HEK293 (cell line): ENCODE measurements around the gene ATF1.

Source experiments
- CTCF ChIA-PET: fragments of 350-600 bp; formaldehyde crosslinking; extraction: SDS; loops from one replicate; lab custom pipeline; 2021; ENCODE audit warnings: antibody characterized with exemption; lab: Yijun Ruan, JAX
- POLR2A ChIA-PET: fragments of 300-600 bp; formaldehyde crosslinking; extraction: SDS; loops from one replicate; lab custom pipeline; 2020; ENCODE audit warnings: antibody characterized with exemption, inconsistent platforms; lab: Yijun Ruan, JAX
- H3K27ac ChIP-seq: fragments of 200-500 bp; sonication (Bioruptor generic); 2 replicates; pipeline ENCODE4 v1.5.1; 2014; ENCODE audit warnings: low read depth, low read length, control low read depth, inconsistent platforms; ENCODE audit errors: extremely low read depth
- H3K36me3 ChIP-seq, 2 experiments: fragments of 200-500 bp in 1 of 2; sonication (Bioruptor generic) in 1 of 2; 1 replicate in 1 of 2; 2 replicates in 1 of 2; pipeline ENCODE4 v1.5.1; 2014 to 2017; ENCODE audit warnings: inconsistent platforms in 2 of 2, low read length in 2 of 2; ENCODE audit not compliant: control insufficient read depth in 2 of 2, insufficient read depth in 1 of 2
- H3K4me1 ChIP-seq: fragments of 200-500 bp; sonication (Bioruptor generic); 2 replicates; pipeline ENCODE4 v1.5.1; 2014; ENCODE audit warnings: mild to moderate bottlenecking, low read length, inconsistent platforms; ENCODE audit not compliant: control insufficient read depth, insufficient read depth
- H3K4me3 ChIP-seq: 2 replicates; pipeline ENCODE4 v1.5.1; 2011; ENCODE audit warnings: low read depth, mild to moderate bottlenecking, control low read depth, low read length, moderate library complexity
- H3K9me3 ChIP-seq: fragments of 200-500 bp; sonication (Bioruptor generic); 2 replicates; pipeline ENCODE4 v1.5.1; 2014; ENCODE audit warnings: low read depth, low read length, inconsistent platforms; ENCODE audit not compliant: control insufficient read depth, insufficient read depth
- OSR2 ChIP-seq: fragments of 450-650 bp; formaldehyde crosslinking; IDR thresholded peaks from 2 replicates; pipeline ENCODE4 v1.5.1; 2016; ENCODE audit warnings: missing biosample characterization, missing genetic modification characterization
- RBAK ChIP-seq: fragments of 450-650 bp; formaldehyde crosslinking; IDR thresholded peaks from 2 replicates; pipeline ENCODE4 v1.5.1; 2016; ENCODE audit warnings: missing biosample characterization, missing genetic modification characterization
- YY1 ChIP-seq: fragments of 450-650 bp; formaldehyde crosslinking; IDR thresholded peaks from 2 replicates; pipeline ENCODE4 v1.5.1; 2018; ENCODE audit warnings: missing biosample characterization, missing genetic modification characterization
- ZBTB7A ChIP-seq: fragments of 450-650 bp; formaldehyde crosslinking; IDR thresholded peaks from 2 replicates; pipeline ENCODE4 v1.5.1; 2016; ENCODE audit warnings: low read depth, missing biosample characterization, missing genetic modification characterization
- ZBTB8A ChIP-seq: fragments of 450-650 bp; formaldehyde crosslinking; IDR thresholded peaks from 2 replicates; pipeline ENCODE4 v1.5.1; 2016; ENCODE audit warnings: missing biosample characterization, missing genetic modification characterization
- ZNF114 ChIP-seq: fragments of 450-650 bp; formaldehyde crosslinking; IDR thresholded peaks from 2 replicates; pipeline ENCODE4 v1.5.0; 2017; ENCODE audit warnings: missing biosample characterization, missing genetic modification characterization
- ZNF133 ChIP-seq: fragments of 450-650 bp; formaldehyde crosslinking; IDR thresholded peaks from 2 replicates; pipeline ENCODE4 v1.5.1; 2016; ENCODE audit warnings: missing biosample characterization, missing genetic modification characterization
- ZNF292 ChIP-seq: fragments of 450-650 bp; formaldehyde crosslinking; IDR thresholded peaks from 2 replicates; pipeline ENCODE4 v1.5.1; 2016; ENCODE audit warnings: low read depth, missing biosample characterization, missing genetic modification characterization, borderline replicate concordance
- ZNF354C ChIP-seq: fragments of 450-650 bp; formaldehyde crosslinking; IDR thresholded peaks from 2 replicates; pipeline ENCODE4 v1.5.1; 2016; ENCODE audit warnings: missing biosample characterization, missing genetic modification characterization, low read depth, borderline replicate concordance
- ZNF48 ChIP-seq: fragments of 450-650 bp; formaldehyde crosslinking; IDR thresholded peaks from 2 replicates; pipeline ENCODE4 v1.5.1; 2016; ENCODE audit warnings: missing biosample characterization, missing genetic modification characterization
- ZNF670 ChIP-seq: fragments of 450-650 bp; formaldehyde crosslinking; IDR thresholded peaks from 2 replicates; pipeline ENCODE4 v1.5.1; 2016; ENCODE audit warnings: missing biosample characterization, missing genetic modification characterization, low read depth
- ZNF837 ChIP-seq: fragments of 450-650 bp; formaldehyde crosslinking; IDR thresholded peaks from 2 replicates; pipeline ENCODE4 v1.5.1; 2016; ENCODE audit warnings: missing biosample characterization, missing genetic modification characterization
- ZNF843 ChIP-seq: fragments of 450-650 bp; formaldehyde crosslinking; IDR thresholded peaks from 2 replicates; pipeline ENCODE4 v1.5.1; 2016; ENCODE audit warnings: missing biosample characterization, missing genetic modification characterization
- ZXDB ChIP-seq: fragments of 450-650 bp; formaldehyde crosslinking; IDR thresholded peaks from 2 replicates; pipeline ENCODE4 v1.5.1; 2016; ENCODE audit warnings: missing biosample characterization, missing genetic modification characterization
- TF ChIP-seq, protein P1 (sequence below): fragments of 450-650 bp; formaldehyde crosslinking; conservative IDR thresholded peaks from 2 replicates; pipeline ENCODE4 v1.5.1; 2016; ENCODE audit warnings: low read depth, missing biosample characterization, missing genetic modification characterization
- TF ChIP-seq, protein P2 (sequence below): fragments of 450-650 bp; formaldehyde crosslinking; IDR thresholded peaks from 2 replicates; pipeline ENCODE4 v1.5.1; 2017; ENCODE audit warnings: missing biosample characterization, missing genetic modification characterization
- TF ChIP-seq, protein P3 (sequence below): fragments of 450-650 bp; formaldehyde crosslinking; IDR thresholded peaks from 2 replicates; pipeline ENCODE4 v1.5.1; 2016; ENCODE audit warnings: missing biosample characterization, missing genetic modification characterization
- TF ChIP-seq, protein P4 (sequence below): fragments of 450-650 bp; formaldehyde crosslinking; IDR thresholded peaks from 2 replicates; pipeline ENCODE4 v1.5.1; 2016; ENCODE audit warnings: missing biosample characterization, missing genetic modification characterization
- TF ChIP-seq, protein P5 (sequence below): fragments of 450-650 bp; formaldehyde crosslinking; conservative IDR thresholded peaks from 2 replicates; pipeline ENCODE4 v1.5.1; 2016; ENCODE audit warnings: low read depth, missing biosample characterization, missing genetic modification characterization
- TF ChIP-seq, protein P6 (sequence below): fragments of 450-650 bp; formaldehyde crosslinking; IDR thresholded peaks from 2 replicates; pipeline ENCODE4 v1.5.0; 2017; ENCODE audit warnings: missing biosample characterization, missing genetic modification characterization, borderline replicate concordance

ATF1 gene

DNA sequence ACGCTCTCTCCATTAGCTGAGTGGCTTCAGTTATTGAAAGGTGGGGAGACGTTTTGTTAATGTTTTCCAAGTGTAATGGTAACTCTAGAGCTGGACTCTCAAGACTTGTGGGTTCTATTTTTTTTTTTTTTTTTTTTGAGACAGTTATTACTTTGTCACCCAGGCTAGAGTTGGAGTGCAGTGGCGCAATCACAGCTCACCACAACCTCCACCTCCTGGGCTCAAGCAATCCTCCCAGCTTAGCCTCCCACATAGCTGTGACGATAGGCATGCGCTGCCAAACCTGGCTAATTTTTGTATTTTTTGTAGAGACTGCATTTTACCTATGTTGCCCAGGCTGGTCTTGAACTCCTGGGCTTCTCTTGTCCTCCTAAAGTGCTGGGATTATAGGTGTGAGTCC is 26.2 kb downstream of the ATF1 start:
- Histone ChIP-seq H3K9me3 (no peaks in the 10 kb centered on the region), H3K4me1 (0 out of 2 replicates have a peak, but pooled peaks cover 3% of the 10 kb centered on the region), H3K4me3 (no peak overlapping the region), H3K27ac (no peak overlapping the region), H3K36me3 (peaks cover 0 to 6% of the 10 kb centered on the region in 2 experiments; a peak in 1 of 3 replicates)
- ChIA-PET CTCF (interaction anchor here (0.7 to 1.7 kb wide), 2 partner anchors 25 to 901 kb away, joined by 3 to 8 read pairs; no protein-coding TSS in a partner anchor), POLR2A (no interaction called here)
- TF ChIP-seq ZNF114 (tag by site-specific recombination) (no peak), ZNF670 (tag by site-specific recombination) (no peak), ZXDB (tag by site-specific recombination) (no peak), ZBTB8A (tag by site-specific recombination) (no peak), ZNF843 (tag by site-specific recombination) (no peak), ZNF48 (tag by site-specific recombination) (no peak), ZNF133 (no peak), ZBTB7A (no peak), ZNF837 (tag by site-specific recombination) (no peak), ZNF354C (tag by site-specific recombination) (no peak), RBAK (no peak), YY1 (tag by site-specific recombination) (no peak), ZNF292 (tag by site-specific recombination) (no peak), OSR2 (tag by site-specific recombination) (no peak)
- TF ChIP-seq, protein P1, sequence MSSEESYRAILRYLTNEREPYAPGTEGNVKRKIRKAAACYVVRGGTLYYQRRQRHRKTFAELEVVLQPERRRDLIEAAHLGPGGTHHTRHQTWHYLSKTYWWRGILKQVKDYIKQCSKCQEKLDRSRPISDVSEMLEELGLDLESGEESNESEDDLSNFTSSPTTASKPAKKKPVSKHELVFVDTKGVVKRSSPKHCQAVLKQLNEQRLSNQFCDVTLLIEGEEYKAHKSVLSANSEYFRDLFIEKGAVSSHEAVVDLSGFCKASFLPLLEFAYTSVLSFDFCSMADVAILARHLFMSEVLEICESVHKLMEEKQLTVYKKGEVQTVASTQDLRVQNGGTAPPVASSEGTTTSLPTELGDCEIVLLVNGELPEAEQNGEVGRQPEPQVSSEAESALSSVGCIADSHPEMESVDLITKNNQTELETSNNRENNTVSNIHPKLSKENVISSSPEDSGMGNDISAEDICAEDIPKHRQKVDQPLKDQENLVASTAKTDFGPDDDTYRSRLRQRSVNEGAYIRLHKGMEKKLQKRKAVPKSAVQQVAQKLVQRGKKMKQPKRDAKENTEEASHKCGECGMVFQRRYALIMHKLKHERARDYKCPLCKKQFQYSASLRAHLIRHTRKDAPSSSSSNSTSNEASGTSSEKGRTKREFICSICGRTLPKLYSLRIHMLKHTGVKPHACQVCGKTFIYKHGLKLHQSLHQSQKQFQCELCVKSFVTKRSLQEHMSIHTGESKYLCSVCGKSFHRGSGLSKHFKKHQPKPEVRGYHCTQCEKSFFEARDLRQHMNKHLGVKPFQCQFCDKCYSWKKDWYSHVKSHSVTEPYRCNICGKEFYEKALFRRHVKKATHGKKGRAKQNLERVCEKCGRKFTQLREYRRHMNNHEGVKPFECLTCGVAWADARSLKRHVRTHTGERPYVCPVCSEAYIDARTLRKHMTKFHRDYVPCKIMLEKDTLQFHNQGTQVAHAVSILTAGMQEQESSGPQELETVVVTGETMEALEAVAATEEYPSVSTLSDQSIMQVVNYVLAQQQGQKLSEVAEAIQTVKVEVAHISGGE (tag by site-specific recombination) = no peak
- TF ChIP-seq, protein P2, sequence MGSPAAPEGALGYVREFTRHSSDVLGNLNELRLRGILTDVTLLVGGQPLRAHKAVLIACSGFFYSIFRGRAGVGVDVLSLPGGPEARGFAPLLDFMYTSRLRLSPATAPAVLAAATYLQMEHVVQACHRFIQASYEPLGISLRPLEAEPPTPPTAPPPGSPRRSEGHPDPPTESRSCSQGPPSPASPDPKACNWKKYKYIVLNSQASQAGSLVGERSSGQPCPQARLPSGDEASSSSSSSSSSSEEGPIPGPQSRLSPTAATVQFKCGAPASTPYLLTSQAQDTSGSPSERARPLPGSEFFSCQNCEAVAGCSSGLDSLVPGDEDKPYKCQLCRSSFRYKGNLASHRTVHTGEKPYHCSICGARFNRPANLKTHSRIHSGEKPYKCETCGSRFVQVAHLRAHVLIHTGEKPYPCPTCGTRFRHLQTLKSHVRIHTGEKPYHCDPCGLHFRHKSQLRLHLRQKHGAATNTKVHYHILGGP (tag by site-specific recombination) = no peak
- TF ChIP-seq, protein P3, sequence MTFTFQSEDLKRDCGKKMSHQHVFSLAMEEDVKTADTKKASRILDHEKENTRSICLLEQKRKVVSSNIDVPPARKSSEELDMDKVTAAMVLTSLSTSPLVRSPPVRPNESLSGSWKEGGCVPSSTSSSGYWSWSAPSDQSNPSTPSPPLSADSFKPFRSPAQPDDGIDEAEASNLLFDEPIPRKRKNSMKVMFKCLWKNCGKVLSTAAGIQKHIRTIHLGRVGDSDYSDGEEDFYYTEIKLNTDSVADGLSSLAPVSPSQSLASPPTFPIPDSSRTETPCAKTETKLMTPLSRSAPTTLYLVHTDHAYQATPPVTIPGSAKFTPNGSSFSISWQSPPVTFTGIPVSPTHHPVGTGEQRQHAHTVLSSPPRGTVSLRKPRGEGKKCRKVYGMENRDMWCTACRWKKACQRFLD (tag by site-specific recombination) = no peak
- TF ChIP-seq, protein P4, sequence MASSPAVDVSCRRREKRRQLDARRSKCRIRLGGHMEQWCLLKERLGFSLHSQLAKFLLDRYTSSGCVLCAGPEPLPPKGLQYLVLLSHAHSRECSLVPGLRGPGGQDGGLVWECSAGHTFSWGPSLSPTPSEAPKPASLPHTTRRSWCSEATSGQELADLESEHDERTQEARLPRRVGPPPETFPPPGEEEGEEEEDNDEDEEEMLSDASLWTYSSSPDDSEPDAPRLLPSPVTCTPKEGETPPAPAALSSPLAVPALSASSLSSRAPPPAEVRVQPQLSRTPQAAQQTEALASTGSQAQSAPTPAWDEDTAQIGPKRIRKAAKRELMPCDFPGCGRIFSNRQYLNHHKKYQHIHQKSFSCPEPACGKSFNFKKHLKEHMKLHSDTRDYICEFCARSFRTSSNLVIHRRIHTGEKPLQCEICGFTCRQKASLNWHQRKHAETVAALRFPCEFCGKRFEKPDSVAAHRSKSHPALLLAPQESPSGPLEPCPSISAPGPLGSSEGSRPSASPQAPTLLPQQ (tag by site-specific recombination) = no peak
- TF ChIP-seq, protein P5, sequence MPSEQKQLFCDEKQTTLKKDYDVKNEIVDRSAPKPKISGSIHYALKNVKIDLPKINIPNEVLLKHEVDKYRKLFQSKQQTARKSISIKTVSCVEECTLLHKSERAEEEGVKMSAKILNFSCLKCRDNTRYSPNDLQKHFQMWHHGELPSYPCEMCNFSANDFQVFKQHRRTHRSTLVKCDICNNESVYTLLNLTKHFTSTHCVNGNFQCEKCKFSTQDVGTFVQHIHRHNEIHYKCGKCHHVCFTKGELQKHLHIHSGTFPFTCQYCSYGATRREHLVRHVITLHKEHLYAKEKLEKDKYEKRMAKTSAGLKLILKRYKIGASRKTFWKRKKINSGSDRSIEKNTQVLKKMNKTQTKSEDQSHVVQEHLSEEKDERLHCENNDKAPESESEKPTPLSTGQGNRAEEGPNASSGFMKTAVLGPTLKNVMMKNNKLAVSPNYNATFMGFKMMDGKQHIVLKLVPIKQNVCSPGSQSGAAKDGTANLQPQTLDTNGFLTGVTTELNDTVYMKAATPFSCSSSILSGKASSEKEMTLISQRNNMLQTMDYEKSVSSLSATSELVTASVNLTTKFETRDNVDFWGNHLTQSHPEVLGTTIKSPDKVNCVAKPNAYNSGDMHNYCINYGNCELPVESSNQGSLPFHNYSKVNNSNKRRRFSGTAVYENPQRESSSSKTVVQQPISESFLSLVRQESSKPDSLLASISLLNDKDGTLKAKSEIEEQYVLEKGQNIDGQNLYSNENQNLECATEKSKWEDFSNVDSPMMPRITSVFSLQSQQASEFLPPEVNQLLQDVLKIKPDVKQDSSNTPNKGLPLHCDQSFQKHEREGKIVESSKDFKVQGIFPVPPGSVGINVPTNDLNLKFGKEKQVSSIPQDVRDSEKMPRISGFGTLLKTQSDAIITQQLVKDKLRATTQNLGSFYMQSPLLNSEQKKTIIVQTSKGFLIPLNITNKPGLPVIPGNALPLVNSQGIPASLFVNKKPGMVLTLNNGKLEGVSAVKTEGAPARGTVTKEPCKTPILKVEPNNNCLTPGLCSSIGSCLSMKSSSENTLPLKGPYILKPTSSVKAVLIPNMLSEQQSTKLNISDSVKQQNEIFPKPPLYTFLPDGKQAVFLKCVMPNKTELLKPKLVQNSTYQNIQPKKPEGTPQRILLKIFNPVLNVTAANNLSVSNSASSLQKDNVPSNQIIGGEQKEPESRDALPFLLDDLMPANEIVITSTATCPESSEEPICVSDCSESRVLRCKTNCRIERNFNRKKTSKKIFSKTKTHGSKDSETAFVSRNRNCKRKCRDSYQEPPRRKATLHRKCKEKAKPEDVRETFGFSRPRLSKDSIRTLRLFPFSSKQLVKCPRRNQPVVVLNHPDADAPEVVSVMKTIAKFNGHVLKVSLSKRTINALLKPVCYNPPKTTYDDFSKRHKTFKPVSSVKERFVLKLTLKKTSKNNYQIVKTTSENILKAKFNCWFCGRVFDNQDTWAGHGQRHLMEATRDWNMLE = no peak
- TF ChIP-seq, protein P6, sequence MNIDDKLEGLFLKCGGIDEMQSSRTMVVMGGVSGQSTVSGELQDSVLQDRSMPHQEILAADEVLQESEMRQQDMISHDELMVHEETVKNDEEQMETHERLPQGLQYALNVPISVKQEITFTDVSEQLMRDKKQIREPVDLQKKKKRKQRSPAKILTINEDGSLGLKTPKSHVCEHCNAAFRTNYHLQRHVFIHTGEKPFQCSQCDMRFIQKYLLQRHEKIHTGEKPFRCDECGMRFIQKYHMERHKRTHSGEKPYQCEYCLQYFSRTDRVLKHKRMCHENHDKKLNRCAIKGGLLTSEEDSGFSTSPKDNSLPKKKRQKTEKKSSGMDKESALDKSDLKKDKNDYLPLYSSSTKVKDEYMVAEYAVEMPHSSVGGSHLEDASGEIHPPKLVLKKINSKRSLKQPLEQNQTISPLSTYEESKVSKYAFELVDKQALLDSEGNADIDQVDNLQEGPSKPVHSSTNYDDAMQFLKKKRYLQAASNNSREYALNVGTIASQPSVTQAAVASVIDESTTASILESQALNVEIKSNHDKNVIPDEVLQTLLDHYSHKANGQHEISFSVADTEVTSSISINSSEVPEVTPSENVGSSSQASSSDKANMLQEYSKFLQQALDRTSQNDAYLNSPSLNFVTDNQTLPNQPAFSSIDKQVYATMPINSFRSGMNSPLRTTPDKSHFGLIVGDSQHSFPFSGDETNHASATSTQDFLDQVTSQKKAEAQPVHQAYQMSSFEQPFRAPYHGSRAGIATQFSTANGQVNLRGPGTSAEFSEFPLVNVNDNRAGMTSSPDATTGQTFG (tag by site-specific recombination) = no peak
